GM19043 (cell line): ENCODE data around the gene HIGD1A.

Source experiments
- ATAC-seq: cut with Tn5 transposase; IDR thresholded peaks from one replicate; pipeline ENCODE4 v1.9.1; 2021; ENCODE audit warnings: low read depth; ENCODE audit not compliant: unreplicated experiment

The HIGD1A gene

DNA sequence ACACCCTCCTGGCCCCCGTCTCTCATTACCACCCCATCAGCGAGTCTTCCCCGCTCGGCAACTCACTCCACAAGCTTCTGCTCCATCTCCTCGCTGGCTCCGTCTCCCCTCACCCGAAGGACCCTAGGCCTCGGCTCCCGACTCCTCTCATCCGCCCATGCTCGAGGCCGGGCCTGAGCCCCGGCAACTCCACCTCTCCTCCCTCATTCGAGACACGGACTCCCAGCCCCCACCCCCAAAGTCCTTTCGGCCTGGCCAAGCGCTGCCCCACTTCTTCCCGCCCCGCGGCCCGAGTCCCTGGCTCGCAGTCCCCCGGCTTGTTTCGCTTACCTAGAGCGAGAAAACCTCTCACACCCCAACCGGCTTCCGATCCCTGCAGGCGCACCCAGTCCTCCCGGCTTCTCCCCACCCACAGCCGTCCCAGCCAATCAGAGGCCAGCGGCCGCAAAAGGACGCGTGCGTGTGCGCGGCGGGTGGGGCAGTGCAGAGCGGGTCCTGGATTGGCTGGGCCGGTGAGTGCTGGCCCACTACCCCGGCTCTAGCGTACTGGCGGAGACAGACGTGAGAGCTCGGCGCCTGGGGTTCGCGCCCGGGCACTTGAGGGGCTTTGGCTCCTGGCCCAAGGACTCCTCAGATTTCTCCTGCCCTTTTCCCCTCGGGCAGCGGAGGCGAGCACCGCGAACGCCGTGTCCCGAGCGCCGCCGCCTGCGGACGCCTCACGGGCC is at the start of gene HIGD1A:
HIGD1A (minus strand) TSS at position 385 of the 725 bp plus-strand sequence. CDS start 10,237 bp downstream, outside the sequence.
- peak; percentile 99 for ATAC-seq

GRCh38 chr3:42853739-42854302 is 49.5 kb upstream of the HIGD1A start:
- no peak for ATAC-seq

GRCh38 chr3:42853056-42853455 is 48.8 kb upstream of the HIGD1A start:
- no peak for ATAC-seq

GRCh38 chr3:42852441-42852840 is 48.2 kb upstream of the HIGD1A start:
- ATAC-seq = no peak

DNA sequence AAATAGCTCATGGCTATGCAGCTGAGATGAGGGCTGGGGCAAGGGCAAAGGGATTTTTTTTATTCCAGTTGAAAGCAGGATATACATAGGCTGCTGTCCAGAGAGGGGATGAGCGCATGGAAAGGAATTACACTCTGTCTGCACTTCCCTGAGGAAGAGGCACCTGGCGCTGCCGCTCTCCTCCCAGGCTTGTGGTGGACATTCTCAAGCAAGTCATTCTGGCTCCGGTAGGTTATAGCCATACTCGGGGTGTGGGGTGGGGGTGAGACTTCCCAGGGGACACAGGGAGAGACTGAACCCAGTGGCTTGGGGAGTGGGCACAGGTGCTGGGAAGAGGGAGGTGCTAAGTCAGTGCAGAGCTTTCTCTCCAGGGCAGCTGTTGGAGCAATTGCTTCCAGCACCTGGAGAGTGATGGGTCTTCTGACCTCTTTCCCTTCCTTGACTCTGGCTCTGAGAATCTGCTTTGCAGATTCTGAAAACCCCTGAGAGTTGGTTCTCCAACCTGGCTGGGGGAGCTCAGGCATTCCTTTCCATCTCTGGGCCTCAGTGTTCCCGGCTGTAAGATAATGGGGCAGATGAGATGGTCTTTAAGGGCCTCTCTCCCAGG is 47.0 kb upstream of the HIGD1A start:
- ATAC-seq = no peak

- ATAC-seq = no peak
Measured at GRCh38 chr3:42850263-42850662, 46.0 kb upstream of the HIGD1A start.

GRCh38 chr3:42849017-42849416 is 44.7 kb upstream of the HIGD1A start:
- no peak for ATAC-seq

DNA sequence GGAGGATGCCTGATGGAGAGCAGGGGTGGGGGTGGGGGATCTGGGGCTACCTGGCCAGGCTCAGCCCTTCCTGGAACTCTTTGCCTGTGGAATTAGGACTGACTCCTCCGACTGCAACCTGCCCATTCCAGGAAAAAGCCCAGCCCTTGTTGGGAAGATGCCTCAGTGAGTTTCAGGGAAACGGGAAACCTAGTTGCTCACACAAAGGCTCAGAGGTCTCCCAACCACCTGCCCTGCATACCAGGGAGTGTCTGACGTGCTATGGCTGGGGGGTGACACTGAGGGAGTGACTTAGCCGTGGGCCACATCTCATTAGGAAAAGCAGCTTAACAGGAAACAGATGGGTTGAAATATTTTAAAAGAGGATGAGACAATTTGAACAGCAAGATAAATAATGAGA is 43.4 kb upstream of the HIGD1A start:
- ATAC-seq = no peak

- no peak for ATAC-seq
Measured at GRCh38 chr3:42846685-42847522, 42.6 kb upstream of the HIGD1A start.

DNA sequence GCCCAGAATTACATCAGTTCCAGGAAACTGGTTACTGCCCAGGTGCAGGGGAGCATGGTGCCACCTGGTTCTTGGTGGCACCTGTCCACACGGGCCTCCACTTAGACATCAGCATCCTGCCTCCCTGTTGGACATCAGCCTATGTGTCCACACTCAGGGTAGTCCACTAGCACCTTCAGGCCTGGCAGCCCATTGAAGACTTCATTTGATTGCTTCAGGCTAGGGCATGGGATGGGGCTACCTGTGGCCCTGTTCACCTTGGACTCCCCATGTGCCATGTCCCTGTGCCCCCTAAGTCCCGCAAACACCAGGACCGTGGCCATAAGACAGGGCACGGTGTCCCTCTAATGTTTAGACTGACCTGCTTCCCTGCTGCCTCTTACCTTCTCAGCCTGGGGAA is 40.5 kb upstream of the HIGD1A start:
- ATAC-seq = no peak

GRCh38 chr3:42844412-42844713 is 40.1 kb upstream of the HIGD1A start:
- no peak for ATAC-seq

DNA sequence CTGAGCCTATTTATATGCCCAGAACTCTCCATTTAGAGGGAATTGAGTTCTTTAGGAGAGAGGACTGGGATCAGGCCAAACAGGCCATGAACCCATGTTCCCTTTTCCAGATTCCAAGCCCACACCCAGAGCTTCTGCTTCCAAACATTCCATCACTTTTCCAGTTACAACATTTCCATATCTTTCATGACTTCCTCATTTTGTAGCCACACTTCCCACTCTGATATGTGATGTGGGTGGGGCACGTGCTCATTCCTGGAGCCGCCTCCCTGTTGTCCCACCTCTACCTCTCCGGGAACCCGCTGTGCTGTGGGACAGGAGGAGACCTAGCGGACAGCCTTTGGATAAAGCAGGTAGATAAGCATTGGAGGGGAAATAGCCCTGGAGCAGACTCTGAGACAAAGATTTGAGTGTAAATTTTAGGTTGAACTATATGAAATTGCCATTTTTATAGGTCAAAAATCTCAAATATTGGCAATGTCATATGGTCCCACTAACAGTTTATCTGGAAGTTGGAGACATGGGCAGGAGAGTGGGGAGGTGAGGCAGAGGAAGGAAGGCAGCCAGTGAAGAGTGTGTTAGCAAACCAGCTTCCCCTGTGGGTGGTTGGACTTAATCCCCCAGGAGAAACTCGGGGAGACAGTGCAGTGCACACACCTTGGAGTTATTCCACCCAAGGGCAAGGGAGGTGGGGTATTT is 39.6 kb upstream of the HIGD1A start:
- ATAC-seq = no peak

- ATAC-seq = no peak
Measured at GRCh38 chr3:42841332-42841731, 37.0 kb upstream of the HIGD1A start.

GRCh38 chr3:42839616-42840015 is 35.3 kb upstream of the HIGD1A start:
- peak; percentile 95 for ATAC-seq

GRCh38 chr3:42838571-42838970 is 34.3 kb upstream of the HIGD1A start:
- no peak for ATAC-seq

DNA sequence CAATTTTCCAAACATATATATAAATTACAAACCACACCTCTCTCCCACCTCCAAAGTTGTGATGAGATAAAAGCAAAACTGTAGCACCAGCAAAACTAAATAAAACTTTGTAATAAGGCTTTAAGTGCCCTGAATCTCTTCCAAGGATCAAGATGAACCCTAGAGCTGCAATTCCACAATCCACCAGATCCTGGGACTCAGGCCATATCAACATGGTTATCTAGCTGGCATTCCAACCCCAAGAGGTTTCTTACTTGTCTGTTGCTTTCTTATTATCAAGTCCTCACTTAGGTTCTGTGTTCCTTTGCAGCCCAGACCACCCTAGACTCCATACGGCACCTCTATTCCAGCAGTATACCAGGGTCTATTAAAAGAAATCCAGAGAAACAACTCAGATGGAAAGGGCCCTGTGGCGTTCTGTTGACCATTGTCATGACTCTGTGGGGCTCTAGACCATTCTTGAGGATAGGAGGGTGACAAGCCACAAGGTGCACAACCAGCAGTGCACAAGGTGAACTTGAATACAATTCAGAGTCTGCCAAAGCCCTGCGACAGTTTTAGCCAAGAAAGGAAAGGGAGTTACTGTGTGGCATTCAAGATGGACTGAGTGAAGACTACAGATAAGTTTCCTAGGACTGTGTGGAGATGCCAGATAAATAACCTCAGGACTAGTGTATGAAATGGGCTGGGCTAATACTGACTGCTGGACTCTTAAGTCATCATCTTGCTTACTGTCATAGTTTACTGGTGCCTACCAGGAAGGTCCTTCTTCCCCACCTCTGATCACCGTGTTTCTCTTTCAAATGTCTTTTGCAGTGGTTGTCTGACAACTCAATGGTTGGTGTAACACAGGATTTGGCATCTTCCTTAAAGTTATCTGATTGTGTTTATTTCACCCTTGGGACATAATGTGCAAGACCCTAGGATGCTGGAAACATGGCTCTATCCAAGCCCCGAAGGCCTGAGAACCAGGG is 32.1 kb upstream of the HIGD1A start:
- no peak for ATAC-seq

DNA sequence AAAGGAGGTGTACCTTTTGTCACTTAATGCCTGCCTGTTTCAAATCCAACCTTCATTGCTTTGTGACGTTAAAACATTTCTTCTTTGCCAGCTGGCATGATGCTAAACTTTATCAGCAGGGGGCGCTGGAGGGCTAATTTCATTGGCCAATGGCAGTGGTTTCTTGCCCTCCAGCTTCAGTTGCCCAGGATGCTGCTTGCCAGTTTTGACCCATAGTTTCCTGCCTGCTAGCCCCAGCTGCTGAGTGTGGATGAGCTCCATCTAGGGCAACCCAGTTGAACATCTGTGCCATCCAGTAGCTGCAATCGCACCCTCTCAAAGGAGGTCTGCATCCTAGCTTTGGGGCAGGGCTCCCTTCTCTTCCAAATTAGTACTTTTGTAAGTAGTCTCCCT is 27.0 kb upstream of the HIGD1A start:
- no peak for ATAC-seq

DNA sequence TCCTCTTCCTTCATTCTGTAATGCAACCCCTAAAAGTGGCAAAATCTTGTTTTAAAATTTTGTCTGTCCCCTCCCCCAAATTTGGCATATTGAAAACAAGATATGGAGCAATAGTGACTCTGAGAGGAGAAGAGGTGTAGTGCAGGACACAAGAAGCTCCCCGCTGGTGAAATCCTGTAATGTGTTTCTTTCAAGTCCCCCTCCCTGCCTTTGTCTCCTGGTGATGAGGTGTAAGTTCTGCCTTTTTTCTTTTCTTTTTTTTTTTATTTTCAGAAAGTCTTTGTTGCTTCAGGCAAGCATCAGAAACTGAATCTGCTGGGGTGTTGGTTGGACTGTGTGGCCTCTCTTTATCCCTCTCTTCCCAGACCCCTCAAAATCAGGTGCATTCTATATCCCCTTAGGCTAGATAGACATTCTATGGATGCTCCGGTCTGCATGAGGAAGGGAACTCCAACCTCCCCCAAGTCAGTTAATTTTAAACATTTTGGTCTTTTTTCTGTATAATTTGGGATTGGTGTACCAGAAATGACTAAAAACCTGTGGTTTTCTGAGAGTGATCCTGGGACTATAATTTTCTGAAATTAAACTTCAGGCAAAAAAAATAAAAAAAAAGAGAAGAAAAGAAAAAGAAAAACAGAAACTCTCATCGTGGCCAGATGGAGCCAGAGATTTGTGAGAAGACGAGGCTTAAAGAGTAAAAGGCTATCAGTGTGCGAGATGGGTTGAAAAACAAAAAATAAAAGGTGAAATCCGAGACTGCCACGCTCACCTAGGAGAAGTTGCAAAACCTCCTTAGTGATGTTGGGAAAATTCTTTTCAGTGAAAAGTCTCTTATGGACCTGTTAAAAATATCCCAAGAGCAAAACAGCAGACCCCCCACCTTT is 26.4 kb upstream of the HIGD1A start:
- ATAC-seq = no peak
